Large intestine (tissue), 3 donors: ENCODE results near the gene FGD6. TPM values are rescaled to one million over a fixed set of nuclear protein-coding genes. Genes with fewer than 3 reads are reported as not detected.

Source experiments
- DNase-seq, 2 donors: peaks; one replicate each; pipeline versions ENCODE4 v3.0.0 to v3.0.0-alpha.2; 2013
- H3K27ac ChIP-seq: one replicate; pipeline ENCODE4 v1.5.1; 2013; ENCODE audit warnings: low read length
- H3K27me3 ChIP-seq: 2 replicates; pipeline ENCODE4 v1.6.1; 2013; ENCODE audit warnings: low read length; ENCODE audit not compliant: control insufficient read depth, insufficient read depth
- H3K36me3 ChIP-seq: 2 replicates; pipeline ENCODE4 v1.6.1; 2013; ENCODE audit warnings: low read length; ENCODE audit not compliant: control insufficient read depth, insufficient read depth
- H3K4me1 ChIP-seq: one replicate; pipeline ENCODE4 v1.6.1; 2013; ENCODE audit warnings: low read length; ENCODE audit not compliant: control insufficient read depth, insufficient read depth
- H3K4me3 ChIP-seq: one replicate; pipeline ENCODE4 v1.5.1; 2013; ENCODE audit warnings: low read length
- H3K9me3 ChIP-seq: one replicate; pipeline ENCODE4 v1.6.1; 2013; ENCODE audit warnings: mild to moderate bottlenecking, low read depth, low read length, moderate library complexity; ENCODE audit not compliant: control insufficient read depth
- WGBS: methylation state at CpG from one replicate; pipeline ENCODE4 v1.1.5; 2013; ENCODE audit warnings: low lambda C conversion rate; ENCODE audit not compliant: insufficient coverage; 5-methylcytosine and 5-hydroxymethylcytosine counted together
- polyA plus RNA-seq: library from polyadenylated mRNA; unstranded; fragments of 120-200 nt; gene quantifications from one replicate; pipeline ENCODE4 v1.2.1, GENCODE V29; 2013

The FGD6 gene
- polyA plus RNA-seq, 1 donor = 12.3 TPM

DNA sequence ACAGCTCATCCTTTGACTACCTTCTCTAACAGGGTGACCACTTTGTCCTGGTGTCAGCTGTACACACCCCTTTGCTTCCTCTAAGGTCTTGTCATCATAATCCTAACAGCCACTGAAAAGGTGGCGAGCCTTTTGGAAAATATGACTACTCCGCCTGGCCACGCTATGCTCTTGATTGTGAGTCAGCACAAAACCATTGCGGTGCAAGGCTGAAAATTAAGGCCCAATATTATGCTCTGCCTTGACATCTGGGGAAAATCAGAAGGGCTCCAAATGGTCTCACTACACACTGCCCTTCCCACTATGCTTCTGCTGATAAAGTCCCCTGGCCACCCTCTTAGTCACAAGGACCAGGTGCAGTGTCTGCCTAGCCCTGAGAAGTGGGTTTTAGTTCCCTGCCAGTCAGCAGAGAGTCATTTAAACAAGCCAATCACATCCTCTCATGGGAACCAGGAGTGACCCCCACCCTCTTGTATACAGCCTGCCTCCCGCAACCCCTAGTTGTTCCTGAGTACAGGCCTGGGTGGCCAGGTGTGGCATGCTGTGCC is 34.3 kb downstream of the FGD6 start:
- Histone ChIP-seq H3K27ac (no peak overlapping the region), H3K27me3 (no peaks in the 10 kb centered on the region), H3K4me3 (no peak overlapping the region), H3K4me1 (peaks cover 15% of the 10 kb centered on the region), H3K36me3 (no peaks in the 10 kb centered on the region), H3K9me3 (no peaks in the 10 kb centered on the region)
- WGBS = no CpG with 5 or more reads among the region's 5 CpGs
- no peak for DNase-seq

GRCh38 chr12:95181103-95181502 is 36.2 kb downstream of the FGD6 start:
- Histone ChIP-seq H3K9me3 (no peaks in the 10 kb centered on the region), H3K36me3 (no peaks in the 10 kb centered on the region), H3K4me1 (peaks cover 12% of the 10 kb centered on the region), H3K4me3 (no peak overlapping the region), H3K27ac (peak overlapping the region; percentile 66), H3K27me3 (no peaks in the 10 kb centered on the region)
- WGBS = no CpG with 5 or more reads among the region's 2 CpGs
- DNase-seq = peak in 1 of 2 donors; percentile 77

- Histone ChIP-seq H3K9me3 (no peaks in the 10 kb centered on the region), H3K4me1 (peaks cover 14% of the 10 kb centered on the region), H3K4me3 (no peak overlapping the region), H3K27ac (no peak overlapping the region), H3K36me3 (no peaks in the 10 kb centered on the region), H3K27me3 (no peaks in the 10 kb centered on the region)
- whole genome bisulfite sequencing = 40% methylated on average over 2 of the region's 5 CpGs
- no peak for DNase-seq
Measured at GRCh38 chr12:95179011-95179410, 38.3 kb downstream of the FGD6 start.

- no peak overlapping the region for H3K27ac ChIP-seq
- H3K4me1 ChIP-seq = peaks cover 22% of the 10 kb centered on the region
- H3K27me3 ChIP-seq = no peaks in the 10 kb centered on the region
- no peak overlapping the region for H3K4me3 ChIP-seq
- no peaks in the 10 kb centered on the region for H3K36me3 ChIP-seq
- no peaks in the 10 kb centered on the region for H3K9me3 ChIP-seq
- DNase-seq = no peak
- 80% methylated on average over 1 of the region's 4 CpGs for WGBS
Measured at GRCh38 chr12:95178136-95178535, 39.1 kb downstream of the FGD6 start.

DNA sequence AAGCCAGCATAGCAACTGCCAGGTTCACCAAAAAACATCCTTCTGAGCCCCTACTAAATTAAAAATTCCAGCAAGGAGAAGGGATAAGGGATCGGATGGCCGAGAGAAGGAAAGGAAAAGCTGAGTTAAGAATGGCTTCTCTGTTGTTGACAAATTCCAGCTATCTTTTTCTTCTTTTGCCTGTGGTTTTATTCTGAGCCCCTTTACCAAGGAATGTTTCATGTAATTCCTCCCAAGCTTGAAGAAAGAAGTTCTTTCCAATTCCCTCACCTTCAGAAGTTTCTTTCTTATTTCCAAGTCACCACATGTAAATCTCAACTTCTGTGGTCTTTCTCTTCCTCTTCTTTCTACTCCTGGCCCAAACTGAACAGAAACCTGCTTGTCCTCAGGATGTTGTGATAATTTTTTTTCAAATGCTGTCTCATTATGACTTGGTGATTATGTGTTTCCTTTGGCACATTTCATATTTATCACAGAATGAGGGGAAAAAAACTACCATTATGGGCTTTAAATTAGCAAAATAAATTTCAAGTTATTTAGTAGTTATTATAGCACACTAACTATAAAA is 40.0 kb downstream of the FGD6 start:
- Histone ChIP-seq H3K4me3 (no peak overlapping the region), H3K4me1 (peaks cover 22% of the 10 kb centered on the region), H3K27me3 (no peaks in the 10 kb centered on the region), H3K27ac (no peak overlapping the region), H3K9me3 (no peaks in the 10 kb centered on the region), H3K36me3 (no peaks in the 10 kb centered on the region)
- DNase-seq = no peak
- WGBS = 89% methylated on average over 2 of the region's 2 CpGs

DNA sequence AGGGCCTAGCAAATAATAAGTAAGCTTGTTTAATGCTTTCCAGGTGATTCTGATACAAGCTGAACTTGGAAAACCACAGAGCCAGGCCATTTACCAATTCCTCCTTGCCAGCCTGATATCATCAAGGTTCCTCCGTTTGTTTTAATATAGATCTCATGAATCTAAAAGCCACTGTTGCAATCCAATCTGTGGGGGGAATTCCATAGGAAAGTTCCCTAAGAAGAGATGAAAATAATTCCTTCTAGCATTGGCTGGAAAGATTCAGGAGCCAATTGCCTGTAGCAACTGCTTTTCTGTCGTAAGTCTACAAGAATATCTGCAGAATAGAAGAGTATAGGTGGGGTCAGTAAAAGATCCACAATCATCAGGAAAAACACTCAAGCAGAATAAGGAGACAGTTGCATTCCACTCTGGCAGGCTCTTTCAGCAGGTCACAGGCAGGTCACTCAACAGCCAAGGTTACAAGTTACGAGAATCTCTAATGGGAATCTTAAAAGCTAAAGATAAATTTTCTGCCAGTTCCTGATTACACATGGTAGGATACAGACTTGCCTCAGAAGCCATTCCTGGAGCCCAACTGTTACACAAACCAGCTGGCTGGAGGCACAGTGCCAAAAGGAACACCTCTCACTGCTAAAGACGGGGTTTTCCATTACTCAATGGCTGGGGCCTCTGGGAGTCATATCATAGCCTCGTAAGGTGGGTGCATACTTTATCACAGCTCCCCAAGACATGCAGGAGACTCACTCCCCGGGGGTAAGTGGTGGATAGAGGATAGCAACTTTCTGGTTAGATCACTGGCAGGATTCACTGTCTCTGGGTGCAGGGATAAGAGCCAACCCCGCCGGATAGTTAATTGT is 43.6 kb downstream of the FGD6 start:
- Histone ChIP-seq H3K4me3 (no peak overlapping the region), H3K27ac (peak overlapping the region; percentile 27), H3K9me3 (no peaks in the 10 kb centered on the region), H3K27me3 (no peaks in the 10 kb centered on the region), H3K4me1 (peaks cover 15% of the 10 kb centered on the region), H3K36me3 (peaks cover 3% of the 10 kb centered on the region)
- DNase-seq = peak; percentile 49 to 70
- 0% methylated on average over 1 of the region's 8 CpGs for WGBS

GRCh38 chr12:95169368-95169767 is 47.9 kb downstream of the FGD6 start:
- H3K36me3 ChIP-seq = peaks cover 3% of the 10 kb centered on the region
- WGBS = 67% methylated on average over 1 of the region's 4 CpGs
- H3K4me3 ChIP-seq = no peak overlapping the region
- H3K9me3 ChIP-seq = no peaks in the 10 kb centered on the region
- H3K27me3 ChIP-seq = no peaks in the 10 kb centered on the region
- peak; percentile 57 to 79 for DNase-seq
- H3K4me1 ChIP-seq = peaks cover 16% of the 10 kb centered on the region
- H3K27ac ChIP-seq = peak overlapping the region; percentile 27

DNA sequence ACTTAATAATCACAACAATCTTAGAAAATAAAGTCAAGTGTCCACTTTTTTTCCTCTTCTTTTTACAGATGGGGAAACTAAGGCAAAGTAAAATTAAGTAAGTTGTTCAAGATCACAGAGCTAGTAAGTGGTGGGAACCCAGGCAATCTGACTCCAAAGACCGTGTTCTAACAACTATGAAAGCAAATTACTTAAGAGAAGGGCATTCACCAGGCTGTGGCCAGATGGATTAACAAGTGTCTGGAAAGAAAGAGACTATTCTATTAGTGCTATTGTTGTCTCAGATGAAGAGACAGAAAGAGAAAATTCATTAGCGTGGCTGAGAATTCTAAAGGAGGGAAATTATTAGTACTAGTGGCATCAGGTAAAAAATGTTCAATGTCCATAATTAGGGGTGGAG is 48.5 kb downstream of the FGD6 start:
- Histone ChIP-seq H3K36me3 (peaks cover 3% of the 10 kb centered on the region), H3K27ac (peak overlapping the region; percentile 27), H3K27me3 (no peaks in the 10 kb centered on the region), H3K4me3 (no peak overlapping the region), H3K9me3 (no peaks in the 10 kb centered on the region), H3K4me1 (peaks cover 13% of the 10 kb centered on the region)
- 58% methylated on average over 2 of the region's 2 CpGs for WGBS
- no peak for DNase-seq

DNA sequence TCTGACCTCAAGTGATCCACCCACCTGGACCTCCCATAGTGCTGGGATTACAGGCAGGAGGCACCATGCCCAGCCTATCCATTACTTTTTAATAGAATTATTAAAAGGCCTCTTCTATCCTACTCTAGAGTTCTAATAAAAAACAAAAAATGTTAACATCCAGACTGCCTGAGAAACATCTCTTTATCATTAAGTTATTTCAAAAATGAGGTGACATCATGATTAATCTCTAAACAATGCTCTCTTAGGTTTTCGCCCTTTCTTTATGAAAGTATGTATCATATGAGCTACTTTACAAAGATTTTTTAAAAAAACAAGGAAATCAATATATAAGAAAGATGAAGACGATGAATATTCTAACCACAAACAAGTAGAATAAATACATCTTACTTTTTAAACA is 52.6 kb downstream of the FGD6 start:
- H3K4me1 ChIP-seq = peaks cover 11% of the 10 kb centered on the region
- no peaks in the 10 kb centered on the region for H3K36me3 ChIP-seq
- WGBS = 100% methylated on average over 2 of the region's 2 CpGs
- peak overlapping the region; percentile 28 for H3K4me3 ChIP-seq
- H3K27ac ChIP-seq = no peak overlapping the region
- H3K9me3 ChIP-seq = no peaks in the 10 kb centered on the region
- H3K27me3 ChIP-seq = no peaks in the 10 kb centered on the region
- no peak for DNase-seq

GRCh38 chr12:95158919-95159318 is 58.3 kb downstream of the FGD6 start:
- Histone ChIP-seq H3K36me3 (no peaks in the 10 kb centered on the region), H3K27me3 (no peaks in the 10 kb centered on the region), H3K4me3 (no peak overlapping the region), H3K9me3 (no peaks in the 10 kb centered on the region), H3K27ac (no peak overlapping the region), H3K4me1 (peaks cover 6% of the 10 kb centered on the region)
- WGBS = 100% methylated on average over 2 of the region's 3 CpGs
- no peak for DNase-seq
